GM12878 (cell line): ENCODE measurements around the gene AVP.

ENCODE experiments used
- CREM ChIP-seq: IDR thresholded peaks from 2 replicates; pipeline ENCODE4 v1.6.1; 2014; ENCODE audit warnings: antibody characterized with exemption, low read depth
- DPF2 ChIP-seq: fragments of 450-650 bp; IDR thresholded peaks from 2 replicates; pipeline ENCODE4 v1.6.1; 2017; ENCODE audit warnings: mild to moderate bottlenecking
- HCFC1 ChIP-seq: fragments of 150-350 bp; IDR thresholded peaks from 2 replicates; pipeline ENCODE4 v1.6.1; 2014; ENCODE audit warnings: low read length
- IRF4 ChIP-seq: IDR thresholded peaks from 2 replicates; pipeline ENCODE4 v1.6.1; 2011; ENCODE audit warnings: low read depth, low read length
- NFYB ChIP-seq: IDR thresholded peaks from 2 replicates; pipeline ENCODE4 v1.6.1; 2011; ENCODE audit warnings: low read depth, mild to moderate bottlenecking, low read length, improper control_type of control experiment, moderate library complexity; ENCODE audit not compliant: insufficient read depth
- NR2C2 ChIP-seq: IDR thresholded peaks from 2 replicates; pipeline ENCODE4 v1.6.1; 2011; ENCODE audit warnings: borderline replicate concordance, low read depth; ENCODE audit not compliant: control insufficient read depth, insufficient read length
- POLR2A ChIP-seq: IDR thresholded peaks from 2 replicates; pipeline ENCODE4 v1.6.1; 2011; ENCODE audit warnings: low read depth, mild to moderate bottlenecking, low read length
- POLR2AphosphoS5 ChIP-seq: IDR thresholded peaks from 2 replicates; pipeline ENCODE4 v1.6.1; 2011; ENCODE audit warnings: mild to moderate bottlenecking, low read length, inconsistent platforms
- RCOR1 ChIP-seq: conservative IDR thresholded peaks from 2 replicates; pipeline ENCODE4 v1.6.1; 2012; ENCODE audit warnings: low read depth, low read length, improper control_type of control experiment
- SMARCA5 ChIP-seq: fragments of 450-650 bp; IDR thresholded peaks from 2 replicates; pipeline ENCODE4 v1.6.1; 2017; ENCODE audit warnings: mild to moderate bottlenecking
- TF ChIP-seq, protein P1 (sequence below): IDR thresholded peaks from 2 replicates; pipeline ENCODE4 v1.6.1; 2012; ENCODE audit warnings: low read depth, low read length, improper control_type of control experiment
- TF ChIP-seq, protein P2 (sequence below): IDR thresholded peaks from 2 replicates; pipeline ENCODE4 v1.6.1; 2011; ENCODE audit warnings: low read depth, low read length, improper control_type of control experiment, borderline replicate concordance

DNA sequence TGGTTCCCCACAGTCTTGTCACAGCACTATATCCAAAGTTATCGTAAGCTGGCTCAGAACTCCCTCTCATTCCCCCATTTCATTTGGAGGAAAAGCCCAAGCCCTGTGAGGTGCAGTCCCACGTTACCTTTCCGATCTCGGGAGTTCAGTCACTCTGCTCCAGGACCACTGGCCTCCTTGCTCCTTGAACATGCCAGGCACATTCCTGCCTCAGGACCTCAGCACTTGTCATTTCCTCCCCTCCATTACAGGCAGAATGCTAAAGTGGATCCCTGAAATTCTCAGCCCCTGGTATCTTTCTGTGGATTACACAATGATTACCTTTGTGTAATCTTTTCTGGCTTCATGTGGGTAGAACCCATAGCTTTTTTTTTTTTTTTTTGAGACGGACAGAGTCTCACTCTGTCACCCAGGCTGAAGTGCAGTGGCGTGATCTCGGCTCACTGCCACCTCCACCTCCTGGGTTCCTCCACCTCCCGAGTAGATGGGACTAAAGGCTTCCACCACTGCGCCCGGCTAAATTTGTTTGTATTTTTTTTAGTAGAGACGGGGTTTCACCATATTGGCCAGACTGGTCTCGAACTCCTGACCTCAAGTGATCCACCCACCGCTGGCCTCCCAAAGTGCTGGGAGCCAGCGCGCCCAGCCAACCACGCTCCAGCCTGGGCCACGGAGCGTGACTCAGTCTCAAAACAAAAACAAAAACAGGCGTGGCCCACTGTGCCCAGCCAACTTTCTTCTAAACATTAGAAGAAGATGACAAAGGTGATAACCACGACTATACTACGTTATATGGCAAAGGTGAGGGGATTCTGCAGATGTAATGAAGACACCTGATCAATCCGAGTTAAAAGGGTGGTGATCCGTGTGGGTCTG lies 17.1 kb downstream of the AVP start:
- TF ChIP-seq SMARCA5 (no peak), HCFC1 (no peak), IRF4 (no peak), POLR2A (no peak), CREM (no peak), NR2C2 (no peak), DPF2 (no peak), POLR2AphosphoS5 (no peak), RCOR1 (no peak), NFYB (no peak)
- TF ChIP-seq, protein P1, sequence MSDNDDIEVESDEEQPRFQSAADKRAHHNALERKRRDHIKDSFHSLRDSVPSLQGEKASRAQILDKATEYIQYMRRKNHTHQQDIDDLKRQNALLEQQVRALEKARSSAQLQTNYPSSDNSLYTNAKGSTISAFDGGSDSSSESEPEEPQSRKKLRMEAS: no peak
- TF ChIP-seq, protein P2, sequence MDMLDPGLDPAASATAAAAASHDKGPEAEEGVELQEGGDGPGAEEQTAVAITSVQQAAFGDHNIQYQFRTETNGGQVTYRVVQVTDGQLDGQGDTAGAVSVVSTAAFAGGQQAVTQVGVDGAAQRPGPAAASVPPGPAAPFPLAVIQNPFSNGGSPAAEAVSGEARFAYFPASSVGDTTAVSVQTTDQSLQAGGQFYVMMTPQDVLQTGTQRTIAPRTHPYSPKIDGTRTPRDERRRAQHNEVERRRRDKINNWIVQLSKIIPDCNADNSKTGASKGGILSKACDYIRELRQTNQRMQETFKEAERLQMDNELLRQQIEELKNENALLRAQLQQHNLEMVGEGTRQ: no peak
